Fibroblast of pulmonary artery (primary cell): ENCODE measurements around the gene HTN1.
"Not testable (repeated sequence)": the region's sequence is repeated elsewhere in the genome, so short reads cannot be mapped to it uniquely, and the experiment has no call there.

Experiments used
- DNase-seq: peaks from one replicate; pipeline ENCODE4 v3.0.0-alpha.2; 2010; ENCODE audit warnings: low read depth
- H3K4me3 ChIP-seq: replicated peaks from 2 replicates; pipeline ENCODE4 v1.5.1; 2011; ENCODE audit warnings: low read depth, mild to moderate bottlenecking, control low read depth, low read length, moderate library complexity
- CTCF ChIP-seq: IDR thresholded peaks from 2 replicates; pipeline ENCODE4 v1.5.1; 2011; ENCODE audit warnings: mild to moderate bottlenecking, control low read depth, low read length, inconsistent platforms; ENCODE audit errors: missing control alignments

HTN1 gene

GRCh38 chr4:70041652-70042286 lies 8.5 kb upstream of the HTN1 start:
- no peak overlapping the region for H3K4me3 ChIP-seq
- no peak for DNase-seq
- TF ChIP-seq CTCF: no peak

- DNase-seq: not testable (repeated sequence)
Measured at GRCh38 chr4:70056534-70056933, 6.3 kb downstream of the HTN1 start.

GRCh38 chr4:70057651-70058050 lies 7.4 kb downstream of the HTN1 start:
- DNase-seq: no peak
- H3K4me3 ChIP-seq: no peak overlapping the region
- no peak for TF ChIP-seq CTCF

More at GRCh38 chr4:70056534-70056933, 6.3 kb downstream of the HTN1 start:
- H3K4me3 ChIP-seq: not testable (repeated sequence)

- no peak overlapping the region for H3K4me3 ChIP-seq
- no peak for DNase-seq
- no peak for TF ChIP-seq CTCF
Measured at GRCh38 chr4:70059149-70059548, 8.9 kb downstream of the HTN1 start.

- DNase-seq: no peak
- no peak for TF ChIP-seq CTCF
- H3K4me3 ChIP-seq: no peak overlapping the region
Measured at GRCh38 chr4:70062000-70062399, 11.8 kb downstream of the HTN1 start.

GRCh38 chr4:70080205-70080604 lies 30.0 kb downstream of the HTN1 start:
- TF ChIP-seq CTCF: no peak
- no peak for DNase-seq
- no peak overlapping the region for H3K4me3 ChIP-seq

- no peak overlapping the region for H3K4me3 ChIP-seq
- no peak for DNase-seq
- no peak for TF ChIP-seq CTCF
Measured at GRCh38 chr4:70099206-70099605, 49.0 kb downstream of the HTN1 start.
